NCI-H510A treated with DMSO at 0.1 percent for 48 hours (cell line): Measurements from ENCODE around the gene PACSIN1.
"Not testable (repeated sequence)": the region's sequence is repeated elsewhere in the genome, so short reads cannot be mapped to it uniquely, and the experiment has no call there.

Experiments
- DNase-seq: peaks from one replicate; lab custom pipeline; 2025; lab: John Stamatoyannopoulos, UW

Gene PACSIN1

GRCh38 chr6:34457742-34458735 is 7.8 kb upstream of the PACSIN1 start:
- DNase-seq, result peak; percentile 54

GRCh38 chr6:34459899-34460593 is 5.8 kb upstream of the PACSIN1 start:
- peak; percentile 85 for DNase-seq

- no peak for DNase-seq
These were observed 4.9 kb upstream of the PACSIN1 start for GRCh38 chr6:34460796-34461507.

- DNase-seq, result no peak
These were observed 3.9 kb upstream of the PACSIN1 start for GRCh38 chr6:34462010-34462409.

GRCh38 chr6:34462551-34462971 is 3.3 kb upstream of the PACSIN1 start:
- peak; percentile 96 for DNase-seq

GRCh38 chr6:34463299-34463698 is 2.6 kb upstream of the PACSIN1 start:
- no peak for DNase-seq

GRCh38 chr6:34463849-34464248 is 2.0 kb upstream of the PACSIN1 start:
- no peak for DNase-seq

GRCh38 chr6:34466242-34467185 is 638 bp downstream of the PACSIN1 start:
- no peak for DNase-seq

- DNase-seq, result no peak
These were observed 2.6 kb downstream of the PACSIN1 start for GRCh38 chr6:34468378-34468892.

- no peak for DNase-seq
These were observed 3.6 kb downstream of the PACSIN1 start for GRCh38 chr6:34469499-34469898.

- no peak for DNase-seq
These were observed 6.5 kb downstream of the PACSIN1 start for GRCh38 chr6:34472425-34472824.

- DNase-seq, result no peak
These were observed 8.1 kb downstream of the PACSIN1 start for GRCh38 chr6:34473967-34474366.

GRCh38 chr6:34474754-34475153 is 8.9 kb downstream of the PACSIN1 start:
- no peak for DNase-seq

GRCh38 chr6:34475238-34475682 is 9.4 kb downstream of the PACSIN1 start:
- no peak for DNase-seq

GRCh38 chr6:34475767-34476328 is 10.0 kb downstream of the PACSIN1 start:
- no peak for DNase-seq

- peak; percentile 25 for DNase-seq
These were observed 10.6 kb downstream of the PACSIN1 start for GRCh38 chr6:34476447-34476846.

GRCh38 chr6:34476921-34477320 is 11.0 kb downstream of the PACSIN1 start:
- DNase-seq, result no peak

GRCh38 chr6:34478796-34479195 is 12.9 kb downstream of the PACSIN1 start:
- DNase-seq, result no peak

GRCh38 chr6:34483781-34484180 is 17.9 kb downstream of the PACSIN1 start:
- not testable (repeated sequence) for DNase-seq

- no peak for DNase-seq
These were observed 18.5 kb downstream of the PACSIN1 start for GRCh38 chr6:34484391-34484790.

GRCh38 chr6:34484899-34485298 is 19.0 kb downstream of the PACSIN1 start:
- DNase-seq, result peak; percentile 70
